Body of pancreas (tissue), 4 donors: Measurements from ENCODE around the gene RGMA.

Experiments used
- CTCF ChIP-seq, 7 experiments: fragments of 450-650 bp in 4 of 7; fragments of 200-600 bp in 3 of 7; sonication (generic) in 3 of 7; IDR thresholded peaks; one replicate each; pipeline ENCODE4 v1.5.1; 2016 to 2019; ENCODE audit warnings: antibody characterized with exemption in 7 of 7
- POLR2A ChIP-seq, 3 donors: fragments of 450-650 bp; IDR thresholded peaks; one replicate each; pipeline ENCODE4 v1.6.1; 2016; ENCODE audit warnings: antibody characterized with exemption in 3 of 3, mild to moderate bottlenecking in 2 of 3

- TF ChIP-seq CTCF (IDR thresholded peaks at IDR 0.05) (no peak), POLR2A (IDR thresholded peaks at IDR 0.05) (no peak)
Measured at GRCh38 chr15:93124126-93124525, 35.1 kb upstream of the RGMA start.
